GM21529 (cell line): ENCODE results near the gene WWC1.
A peak's percentile ranks its signal among the peaks of the same experiment; 100 is the strongest.

Experiments used
- ATAC-seq: cut with Tn5 transposase; IDR thresholded peaks from one replicate; pipeline ENCODE4 v1.9.1; 2021; ENCODE audit not compliant: unreplicated experiment

The WWC1 gene

DNA sequence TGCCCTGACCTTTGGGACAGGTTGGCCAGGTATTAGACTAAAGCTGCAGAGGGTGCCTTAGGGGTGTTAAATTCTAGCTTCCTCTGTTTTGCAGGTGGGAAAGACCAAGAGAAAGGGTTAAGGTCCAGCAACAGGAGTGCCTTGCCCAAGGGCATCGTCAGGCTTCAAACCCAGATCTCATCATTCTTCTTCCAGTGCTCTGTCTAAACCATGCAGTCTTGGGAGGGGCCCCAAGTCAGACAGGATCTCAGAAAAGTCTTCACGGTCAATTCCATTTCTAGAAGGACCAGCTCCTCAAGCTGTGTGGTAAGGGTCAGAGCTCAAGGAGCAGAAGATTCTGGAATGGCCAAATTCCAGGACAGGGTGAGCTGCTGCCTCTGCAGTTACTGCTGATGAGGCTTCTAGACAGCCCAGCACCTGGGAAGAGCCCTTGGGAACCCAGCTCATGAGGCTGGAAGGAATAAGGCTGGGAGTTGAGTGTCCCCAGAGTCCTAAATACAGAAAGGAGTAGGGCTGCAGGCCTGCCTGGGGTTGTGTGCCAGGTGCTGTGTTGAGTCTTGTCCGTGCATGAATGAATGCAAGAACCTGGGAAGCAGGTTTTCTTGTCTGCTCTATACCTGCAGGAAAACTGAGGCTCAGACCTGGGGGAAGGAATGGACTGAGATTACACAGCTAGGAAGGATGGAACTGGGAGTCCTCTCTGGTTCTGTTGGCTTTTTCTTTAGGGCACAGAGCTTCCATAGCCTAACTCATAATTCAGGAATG is 69.3 kb downstream of the WWC1 start:
- no peak for ATAC-seq

DNA sequence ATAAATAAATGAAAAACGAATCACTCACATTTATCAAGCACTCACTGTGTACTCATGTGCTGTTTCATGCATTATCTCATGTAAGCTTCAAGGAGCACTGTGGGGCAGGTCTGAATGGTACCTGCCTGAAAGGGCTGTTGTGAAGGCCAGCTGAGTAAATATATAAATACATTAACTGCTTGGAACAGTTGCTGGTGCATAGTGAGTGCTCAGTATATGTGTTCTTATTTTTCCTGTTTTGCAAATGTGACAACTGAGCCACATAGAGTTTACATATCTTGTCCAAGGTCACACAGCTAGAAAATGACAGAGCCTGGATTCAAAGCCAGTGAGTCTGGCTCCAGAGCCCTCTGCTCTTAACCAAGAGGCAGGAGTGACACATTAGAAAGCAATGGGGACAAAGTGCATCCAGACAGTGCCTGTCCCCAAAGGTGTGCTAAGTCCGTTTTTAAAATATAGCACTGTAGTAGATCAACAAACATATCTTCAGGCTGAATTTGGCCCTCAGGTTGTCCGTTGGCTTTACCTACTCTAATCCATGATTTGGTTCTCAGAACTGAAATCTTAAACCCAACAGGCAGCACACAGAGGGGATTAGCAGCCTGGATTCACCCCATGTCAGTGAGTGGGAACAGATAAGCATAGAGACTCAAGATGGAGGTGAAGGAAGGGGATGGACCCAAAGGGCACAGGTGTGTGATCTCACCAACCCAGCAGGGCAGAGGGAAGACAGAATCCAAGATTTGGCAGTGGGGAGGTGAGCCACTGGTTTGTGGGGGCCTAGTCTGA is 70.8 kb downstream of the WWC1 start:
- no peak for ATAC-seq

DNA sequence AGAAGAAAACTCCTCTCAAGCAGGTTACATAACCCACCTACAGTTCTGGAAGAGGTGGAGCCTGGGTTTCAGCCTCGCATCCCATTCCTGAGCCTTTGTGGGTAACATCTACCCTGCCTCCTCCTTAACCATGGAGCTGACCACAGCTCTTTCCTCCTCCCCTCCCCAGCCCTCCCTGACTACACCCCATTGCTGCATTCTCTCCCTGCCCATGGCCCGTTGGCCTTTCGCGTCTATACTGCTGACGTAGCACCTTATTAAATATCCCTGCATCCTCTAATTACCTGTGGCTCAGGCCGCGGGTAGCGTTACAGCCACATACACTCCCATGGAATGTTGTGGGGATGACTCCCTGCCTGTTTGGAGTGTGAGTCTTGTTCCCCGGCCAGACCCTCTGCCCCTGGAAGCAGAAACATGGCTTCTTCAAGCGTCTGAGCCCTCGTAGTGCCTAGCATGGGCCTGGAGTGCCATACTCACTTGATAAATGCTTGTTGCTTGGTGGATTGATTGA is 72.8 kb downstream of the WWC1 start:
- no peak for ATAC-seq

DNA sequence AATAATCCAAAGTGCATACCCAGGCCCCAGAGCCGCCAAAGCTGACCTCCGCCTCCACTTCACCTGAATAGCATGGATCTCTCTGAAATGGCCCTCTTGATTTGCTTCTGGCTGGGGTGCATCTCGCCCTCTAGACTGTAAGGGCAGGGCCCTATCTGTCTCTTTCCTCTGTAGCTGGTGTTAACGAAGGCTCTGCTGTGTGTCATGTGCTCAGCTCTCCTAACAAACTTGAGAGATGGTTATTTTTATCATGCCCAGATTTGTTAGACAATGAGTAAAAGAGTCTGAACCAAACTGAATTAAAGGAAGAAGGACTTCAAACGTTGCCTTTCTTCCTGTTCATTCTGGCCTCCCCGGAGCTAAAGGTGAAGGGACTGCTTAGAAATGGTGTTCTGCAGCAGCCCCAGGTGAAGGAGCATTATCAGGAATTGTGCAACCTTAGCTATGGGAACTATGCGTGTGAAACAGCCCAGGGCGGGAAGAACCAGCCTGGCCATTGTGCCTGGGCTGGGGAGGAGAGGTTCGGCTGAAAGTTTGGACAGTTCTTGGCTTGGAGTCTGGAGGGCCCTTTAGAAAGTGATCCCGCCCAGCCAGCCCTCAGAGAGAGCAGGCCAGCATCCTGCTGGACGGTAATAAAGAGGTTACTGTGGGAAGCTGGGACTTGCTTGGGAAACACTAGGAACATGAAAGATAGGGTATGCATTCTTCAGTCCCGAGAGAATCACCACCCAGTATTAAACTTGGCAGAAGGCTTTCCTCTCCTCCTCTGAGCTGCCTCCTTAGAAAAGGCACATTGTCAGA is 73.5 kb downstream of the WWC1 start:
- ATAC-seq, result no peak

DNA sequence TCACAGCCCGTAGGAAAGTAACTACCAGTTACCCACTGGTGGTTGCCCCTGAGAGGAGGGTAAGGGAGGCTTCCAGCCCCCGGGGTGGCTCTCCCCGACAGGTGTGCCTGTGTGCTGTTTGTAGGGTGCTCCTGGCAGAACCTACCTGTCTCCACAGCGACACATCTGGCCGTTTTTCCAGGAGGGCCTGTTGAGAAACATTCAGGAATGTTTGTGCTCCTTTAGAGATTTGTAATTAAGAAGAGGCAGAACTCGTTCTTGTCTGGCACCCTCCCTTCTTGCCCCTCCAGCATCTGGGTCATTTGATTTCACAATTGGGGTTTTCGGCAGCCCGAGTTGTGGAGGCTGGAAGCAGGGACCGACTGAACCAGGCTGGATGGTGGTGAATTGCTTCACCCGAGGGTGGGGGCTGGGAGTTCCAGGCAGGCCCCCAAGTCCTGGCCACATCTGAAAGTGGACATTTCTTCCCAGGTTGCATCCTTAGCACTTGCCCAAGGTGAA is 74.2 kb downstream of the WWC1 start:
- no peak for ATAC-seq

DNA sequence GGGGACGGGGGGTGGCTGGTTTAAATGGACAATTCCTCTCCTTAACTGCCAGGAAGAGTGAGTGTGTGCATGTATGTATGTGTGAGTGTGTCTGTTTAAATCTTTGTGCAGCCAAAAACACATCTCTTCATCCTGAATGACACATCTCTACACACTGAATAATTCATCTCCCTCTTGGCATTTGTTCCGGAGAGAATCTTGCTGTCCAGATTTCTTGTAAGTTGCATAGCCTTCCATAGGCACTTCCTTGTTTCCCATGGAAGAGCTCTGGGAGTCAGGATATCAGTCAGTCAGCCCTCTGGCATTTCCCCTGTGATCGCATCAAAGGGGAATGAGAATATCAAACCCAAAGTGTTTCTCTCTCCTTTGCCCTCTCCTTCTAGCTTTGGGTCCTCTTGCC is 74.7 kb downstream of the WWC1 start:
- no peak for ATAC-seq

DNA sequence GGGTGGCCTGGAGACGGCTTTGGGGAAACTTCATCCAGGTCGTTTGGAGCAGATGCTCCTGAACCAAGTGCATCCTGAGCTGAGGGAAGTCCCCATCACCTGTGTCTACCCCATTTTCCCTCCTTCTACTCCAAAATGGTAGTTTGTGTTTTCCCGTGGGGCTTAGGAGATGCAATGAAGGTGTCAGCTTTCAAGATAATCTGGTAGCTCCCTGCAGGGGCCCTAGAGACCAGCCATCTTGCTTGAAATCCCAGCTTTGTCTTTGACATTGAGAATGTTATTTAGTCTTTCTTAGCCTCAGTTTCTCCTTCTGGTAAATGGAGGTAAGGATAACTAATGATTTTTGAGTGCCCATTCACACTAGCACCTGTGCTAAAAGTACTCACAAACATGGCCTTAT is 77.4 kb downstream of the WWC1 start:
- no peak for ATAC-seq

DNA sequence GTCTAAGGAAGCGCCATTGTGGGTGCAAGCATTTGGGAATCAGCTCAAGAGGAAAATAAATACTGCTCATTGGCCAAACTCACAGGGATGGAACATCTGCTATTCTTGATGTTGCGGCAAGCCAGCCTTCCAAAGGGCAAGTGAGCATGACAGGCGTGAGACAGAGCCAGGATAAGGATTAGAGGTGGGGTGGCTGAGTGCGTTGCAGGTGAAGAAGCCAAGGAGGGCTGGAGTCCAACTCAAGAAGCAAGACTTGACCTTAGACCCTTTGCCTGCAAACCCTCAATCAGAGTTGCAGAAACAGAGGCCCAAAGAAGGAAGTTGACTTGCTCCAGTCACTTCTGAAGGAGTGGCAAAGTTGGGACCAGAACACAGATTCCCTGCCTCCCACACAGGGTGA is 79.4 kb downstream of the WWC1 start:
- no peak for ATAC-seq

DNA sequence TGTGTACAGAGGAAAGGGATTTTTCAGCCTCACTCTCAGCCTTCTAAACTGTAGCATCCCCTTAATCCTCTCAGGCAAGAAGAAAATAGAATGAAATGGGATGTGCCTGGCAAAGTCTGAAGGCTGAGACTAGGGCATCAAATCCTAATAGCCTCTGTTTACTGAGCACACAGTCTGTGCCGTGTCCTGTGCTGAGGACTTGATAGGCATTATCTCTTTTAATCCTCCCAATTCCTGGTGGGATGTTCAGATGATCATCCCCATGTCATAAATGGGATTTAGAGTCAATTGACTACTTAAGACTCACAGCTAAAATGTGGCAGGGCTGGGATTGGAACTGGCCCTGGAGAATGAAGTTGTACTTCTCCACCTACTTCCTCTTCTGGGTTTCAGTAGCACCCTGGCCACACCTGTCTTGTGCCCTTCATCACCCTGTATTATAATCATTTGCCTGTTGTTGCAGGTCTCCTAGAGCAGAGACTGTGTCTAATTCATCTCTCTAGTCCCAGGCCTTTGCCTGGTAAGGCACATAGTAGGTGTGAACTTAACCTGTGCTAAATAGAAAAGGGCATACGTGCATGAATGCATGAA is 81.0 kb downstream of the WWC1 start:
- ATAC-seq, result peak; percentile 62

DNA sequence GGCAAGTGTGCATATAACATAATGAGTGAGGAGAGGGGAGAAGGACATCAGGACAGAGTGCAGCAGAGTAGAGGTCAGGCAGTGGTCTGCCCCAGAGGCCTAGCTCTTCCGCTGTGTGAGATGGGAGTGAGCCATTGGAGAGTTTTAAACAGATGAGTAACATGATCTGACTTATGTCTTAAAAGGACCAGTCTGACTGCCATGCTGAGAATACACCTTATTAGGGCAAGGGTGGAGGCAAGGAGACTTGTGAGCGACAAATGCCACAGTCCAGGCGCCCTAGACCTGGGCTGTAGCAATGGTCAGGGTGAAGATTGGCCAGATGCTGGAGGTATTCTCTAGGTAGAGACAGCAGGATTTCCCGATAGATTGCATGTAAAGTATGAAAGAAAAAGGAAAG is 83.1 kb downstream of the WWC1 start:
- ATAC-seq, result no peak

DNA sequence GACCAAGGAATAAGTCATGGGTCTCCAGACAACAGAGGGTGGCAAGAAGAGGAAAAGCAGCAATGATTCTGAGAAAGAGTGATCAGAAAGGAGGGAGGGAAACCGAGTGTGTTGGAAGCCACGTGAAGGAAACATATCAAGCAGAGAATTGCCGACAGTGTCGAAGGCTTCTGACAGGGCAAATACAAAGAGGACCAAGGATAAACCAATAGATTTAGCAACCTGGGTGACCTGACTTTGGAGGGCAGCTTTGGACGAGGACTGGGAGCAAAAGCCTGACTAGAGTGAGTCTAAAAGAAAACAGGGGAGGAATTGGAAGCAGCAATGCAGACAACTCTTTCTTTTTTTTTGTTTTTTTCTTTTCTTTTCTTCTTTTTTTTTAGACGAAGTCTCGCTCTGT is 83.8 kb downstream of the WWC1 start:
- no peak for ATAC-seq

DNA sequence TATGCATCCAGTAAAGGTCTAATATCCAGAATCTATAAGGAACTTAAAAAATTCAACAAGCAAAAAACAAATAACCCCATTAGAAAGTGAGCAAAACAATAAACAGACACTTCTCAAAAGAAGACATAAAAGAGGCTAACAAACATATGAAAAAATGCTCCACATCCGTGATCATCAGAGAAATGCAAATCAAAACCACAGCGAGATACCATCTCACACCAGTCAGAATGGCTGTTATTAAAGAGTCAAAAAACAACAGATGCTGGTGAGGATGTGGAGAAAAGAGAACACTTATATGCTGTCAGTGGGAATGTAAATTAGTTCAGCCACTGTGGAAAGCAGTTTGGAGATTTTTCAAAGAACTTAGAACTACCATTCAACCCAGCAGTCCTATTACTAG is 86.1 kb downstream of the WWC1 start:
- ATAC-seq, result no peak

DNA sequence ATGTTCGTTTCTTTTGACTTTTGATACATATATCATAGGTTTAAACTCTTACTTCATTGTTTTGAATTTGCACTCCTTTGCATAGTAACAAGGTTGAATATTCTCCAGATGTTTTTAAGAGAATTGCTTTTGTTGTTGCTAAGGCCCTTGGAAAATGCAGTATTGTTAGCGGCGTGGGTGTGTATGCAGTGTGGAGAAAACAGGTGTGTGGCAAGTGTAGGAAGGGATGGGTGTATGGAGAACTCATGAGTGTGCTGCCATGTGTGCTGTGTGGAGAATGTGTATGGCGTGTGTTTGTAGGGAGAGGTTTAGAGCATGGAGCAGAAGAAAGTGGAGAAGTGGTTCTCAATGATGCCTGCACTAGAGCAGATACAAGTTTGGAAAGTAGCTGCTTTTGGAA is 87.3 kb downstream of the WWC1 start:
- no peak for ATAC-seq

DNA sequence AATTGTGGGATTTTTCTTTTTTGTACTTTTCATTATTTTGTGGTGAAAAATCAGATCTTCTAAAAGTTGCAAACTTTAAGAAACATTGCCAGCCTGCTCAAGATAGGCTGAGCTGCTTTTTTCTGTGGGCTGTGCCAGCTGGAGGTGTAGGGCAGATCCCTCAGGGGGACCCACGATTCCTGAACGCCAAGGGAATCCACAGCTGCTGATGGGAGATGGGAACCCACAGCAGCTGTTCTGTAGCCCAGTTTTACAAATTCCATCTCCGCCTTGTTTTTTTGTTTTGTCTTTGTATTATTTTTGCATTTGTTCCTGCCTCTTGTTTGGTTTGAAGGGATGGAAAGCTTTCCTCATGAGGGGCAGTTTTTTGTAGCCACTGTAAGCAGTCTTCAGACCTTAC is 91.0 kb downstream of the WWC1 start:
- ATAC-seq, result no peak

DNA sequence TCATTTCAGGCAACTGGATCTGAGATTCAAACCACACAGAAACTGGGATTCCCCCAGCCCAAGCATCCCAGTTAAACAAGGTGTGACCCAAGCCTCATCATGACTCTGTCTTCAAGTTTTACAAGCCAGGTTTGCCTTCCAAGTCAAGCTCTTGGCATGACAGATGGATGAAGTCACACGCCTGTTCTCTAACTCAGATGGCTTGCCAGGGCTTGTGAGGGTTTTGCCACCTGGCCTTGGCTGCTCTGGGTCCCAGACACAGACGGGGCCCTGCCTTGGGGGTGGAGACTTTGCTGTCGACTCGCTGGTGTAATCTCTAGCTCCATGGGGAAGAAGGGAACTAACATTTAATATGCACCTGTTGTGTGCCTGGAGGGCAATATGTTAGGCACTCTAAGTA is 99.0 kb downstream of the WWC1 start:
- no peak for ATAC-seq

DNA sequence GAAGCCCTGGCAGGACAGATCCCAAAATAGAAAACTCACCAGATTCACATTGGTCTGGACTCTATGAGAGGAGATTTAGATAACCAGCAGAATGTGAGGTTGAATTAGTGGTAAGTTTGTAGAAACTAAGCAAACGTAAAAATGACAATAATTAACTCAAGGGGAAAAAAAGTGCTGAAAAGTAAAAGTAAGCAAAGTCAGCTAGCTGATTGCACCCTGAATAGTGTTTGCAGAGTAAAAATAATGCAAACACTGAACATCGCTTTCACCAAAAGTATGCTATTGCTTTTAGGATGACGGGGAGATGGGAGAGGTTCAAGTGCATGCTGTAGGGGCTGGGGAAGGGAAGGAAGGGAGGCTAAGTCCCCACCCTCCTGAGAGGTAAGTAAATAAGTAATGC is 102.3 kb downstream of the WWC1 start:
- ATAC-seq, result no peak

DNA sequence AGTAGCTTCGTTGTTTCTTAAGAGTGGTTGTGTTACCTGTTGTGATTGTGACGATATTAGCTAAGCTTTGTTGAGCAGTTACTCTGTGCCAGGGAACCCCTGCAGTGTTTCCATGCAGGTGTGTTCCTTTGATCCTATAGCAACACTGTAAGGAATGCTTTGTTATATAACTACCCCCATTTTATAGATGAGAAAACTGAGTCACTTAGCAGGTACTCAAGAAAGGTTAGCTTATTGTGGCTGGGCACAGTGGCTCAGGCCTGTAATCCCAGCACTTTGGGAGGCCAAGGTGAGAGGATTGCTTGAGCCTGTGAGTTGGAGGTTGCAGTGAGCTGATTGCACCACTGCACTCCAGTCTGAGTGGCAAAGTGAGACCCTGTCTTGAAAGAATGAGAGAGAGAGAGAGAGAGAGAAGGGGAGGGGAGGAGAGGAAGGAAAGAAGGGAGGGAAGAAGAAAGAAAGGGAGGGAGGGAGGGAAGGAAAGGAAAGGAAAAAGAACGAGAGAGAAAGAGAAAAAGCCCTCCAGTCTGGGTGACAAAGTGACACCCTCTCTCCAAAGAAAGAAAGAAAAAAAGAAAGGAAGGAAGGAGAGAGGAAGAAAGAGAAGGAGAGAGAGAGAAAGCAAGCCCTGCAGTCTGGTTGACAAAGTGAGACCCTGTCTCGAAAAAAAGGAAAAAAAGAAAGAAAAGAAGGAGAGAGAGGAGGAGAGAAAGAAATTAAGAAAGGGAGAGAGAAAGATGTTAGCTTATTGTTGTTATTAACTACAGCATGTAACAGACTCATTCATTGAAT is 109.2 kb downstream of the WWC1 start:
- ATAC-seq, result no peak

DNA sequence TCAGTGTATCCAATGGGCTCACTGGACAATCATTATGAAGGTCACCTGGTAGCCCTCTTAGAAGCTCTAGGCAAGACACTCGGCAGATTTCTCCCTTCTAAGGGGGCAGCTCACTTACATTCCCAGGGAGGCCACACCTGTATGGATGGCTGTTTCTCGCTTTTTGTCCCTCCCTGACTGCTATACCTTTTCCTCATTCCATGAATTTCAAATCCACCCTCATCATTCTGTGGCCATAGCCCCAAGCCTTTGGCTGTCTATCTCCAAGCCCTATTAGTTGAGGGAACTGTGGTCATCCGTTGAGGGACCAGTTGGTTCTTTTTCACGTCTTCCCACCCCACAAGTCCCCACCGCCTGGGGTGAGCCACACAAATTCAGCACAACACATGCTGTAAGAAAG is 109.8 kb downstream of the WWC1 start:
- ATAC-seq, result no peak

DNA sequence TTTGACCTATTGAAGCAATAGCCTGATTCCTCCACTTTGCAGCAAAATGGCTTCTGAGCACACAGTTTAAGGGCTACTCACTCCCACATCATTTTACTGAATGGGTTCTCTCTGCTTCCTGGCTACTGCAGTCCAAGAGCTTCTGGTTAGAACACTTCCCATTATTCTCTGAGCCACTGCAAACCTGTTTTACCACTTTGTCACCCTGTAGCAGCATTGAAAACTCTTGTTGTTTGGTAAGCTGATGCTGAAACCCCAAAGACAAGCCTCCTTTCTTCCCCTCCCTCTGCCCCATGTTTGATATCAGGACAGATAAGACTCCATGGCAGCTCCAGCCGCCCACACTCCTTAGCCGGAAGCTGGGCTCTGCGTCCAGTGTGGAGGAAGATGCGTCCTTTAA is 110.4 kb downstream of the WWC1 start:
- no peak for ATAC-seq

DNA sequence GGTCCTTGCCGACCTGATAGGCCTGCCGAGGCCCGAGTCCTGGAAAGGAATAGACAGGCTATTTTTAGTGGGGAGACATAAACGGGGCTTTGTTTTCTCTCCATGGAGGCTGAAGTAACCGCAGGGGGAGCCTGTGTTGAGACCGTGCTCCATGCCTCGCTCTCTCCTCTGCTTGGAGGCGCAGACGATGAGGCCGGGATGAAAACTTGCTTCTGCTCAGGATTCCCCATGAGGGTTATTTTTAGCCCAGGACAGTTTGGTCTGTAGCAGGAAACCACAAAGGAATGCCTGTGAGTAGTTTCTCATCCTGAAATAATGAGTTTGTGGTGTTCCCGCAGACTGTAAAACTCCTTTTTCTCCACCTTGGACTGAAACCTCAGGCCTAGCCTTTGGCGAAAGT is 112.9 kb downstream of the WWC1 start:
- ATAC-seq, result no peak
